ENCODE measurements around the gene RBBP5.
"Not testable (repeated sequence)": the region's sequence is repeated elsewhere in the genome, so short reads cannot be mapped to it uniquely, and the experiment has no call there.

Gene RBBP5
- total RNA-seq, result 52.5 to 54.0 reads per million in 2 donors

GRCh38 chr1:205121660-205122488 is at the start of gene RBBP5:
RBBP5 (minus strand) TSS chr1:205121978; CDS start chr1:205121873, 105 bp downstream.
- peak; percentile 87 for DNase-seq

GRCh38 chr1:205171369-205171768 is 49.6 kb upstream of the RBBP5 start:
- DNase-seq, result no peak

GRCh38 chr1:205170532-205171269 is 48.9 kb upstream of the RBBP5 start:
- no peak for DNase-seq

GRCh38 chr1:205169248-205169647 is 47.5 kb upstream of the RBBP5 start:
- DNase-seq, result no peak

- no peak for DNase-seq
Observed at GRCh38 chr1:205168291-205168690, 46.5 kb upstream of the RBBP5 start.

- no peak for DNase-seq
Observed at GRCh38 chr1:205162301-205162700, 40.5 kb upstream of the RBBP5 start.

- no peak for DNase-seq
Observed at GRCh38 chr1:205161076-205161475, 39.3 kb upstream of the RBBP5 start.

GRCh38 chr1:205158048-205158616 is 36.4 kb upstream of the RBBP5 start:
- DNase-seq, result no peak

GRCh38 chr1:205155665-205156377 is 34.0 kb upstream of the RBBP5 start:
- not testable (repeated sequence) for DNase-seq

GRCh38 chr1:205152505-205152904 is 30.7 kb upstream of the RBBP5 start:
- DNase-seq, result no peak

GRCh38 chr1:205150651-205151428 is 29.1 kb upstream of the RBBP5 start:
- no peak for DNase-seq

GRCh38 chr1:205147191-205147835 is 25.5 kb upstream of the RBBP5 start:
- DNase-seq, result no peak

- DNase-seq, result no peak
Observed at GRCh38 chr1:205144751-205145150, 23.0 kb upstream of the RBBP5 start.

GRCh38 chr1:205144046-205144720 is 22.4 kb upstream of the RBBP5 start:
- no peak for DNase-seq

- DNase-seq, result no peak
Observed at GRCh38 chr1:205142102-205142469, 20.3 kb upstream of the RBBP5 start.

GRCh38 chr1:205141236-205142101 is 19.7 kb upstream of the RBBP5 start:
- DNase-seq, result no peak

- no peak for DNase-seq
Observed at GRCh38 chr1:205140113-205140512, 18.3 kb upstream of the RBBP5 start.

- no peak for DNase-seq
Observed at GRCh38 chr1:205137901-205138300, 16.1 kb upstream of the RBBP5 start.

- DNase-seq, result no peak
Observed at GRCh38 chr1:205133287-205133686, 11.5 kb upstream of the RBBP5 start.

GRCh38 chr1:205129447-205130029 is 7.8 kb upstream of the RBBP5 start:
- no peak for DNase-seq
